ENCODE measurements around the gene HOMER2.

HOMER2 gene

DNA sequence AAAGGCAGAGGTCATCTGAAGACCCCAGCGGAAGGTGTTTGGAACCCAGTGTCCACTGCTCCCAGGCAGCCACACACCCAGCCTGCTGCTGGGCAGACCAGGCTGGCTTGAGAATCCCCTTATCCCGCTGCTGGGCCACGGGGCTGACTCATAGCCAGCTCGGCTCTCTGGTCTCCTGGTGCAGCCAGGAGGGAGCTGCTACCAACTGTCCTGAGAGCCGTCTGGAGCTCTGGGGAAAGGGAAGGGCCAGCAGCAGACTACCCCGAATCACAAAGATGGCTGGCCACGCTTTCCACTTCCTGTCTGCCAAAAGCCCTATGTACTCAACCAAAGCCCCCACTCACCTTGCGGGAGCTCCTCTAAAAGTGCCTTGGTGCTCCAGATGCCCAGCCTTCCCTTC is 104.8 kb downstream of the HOMER2 start:
- no peak overlapping the region for H3K27ac ChIP-seq (ENCODE audit: low read depth, low read length)
- no peak overlapping the region for H3K4me3 ChIP-seq (ENCODE audit: low read length)
- H3K4me1 ChIP-seq (ENCODE audit: insufficient read depth, low read length): peaks cover 5% of the 10 kb centered on the region
- WGBS: 83% methylated on average over 8 of the region's 8 CpGs
- H3K9ac ChIP-seq (ENCODE audit: low read depth, low read length): no peak overlapping the region
- H3K36me3 ChIP-seq (ENCODE audit: insufficient read depth, low read length): no peaks in the 10 kb centered on the region
- no peaks in the 10 kb centered on the region for H3K9me3 ChIP-seq (ENCODE audit: insufficient read depth, low read depth, low read length)
- H3K27me3 ChIP-seq (ENCODE audit: insufficient read depth, low read length): no peaks in the 10 kb centered on the region

DNA sequence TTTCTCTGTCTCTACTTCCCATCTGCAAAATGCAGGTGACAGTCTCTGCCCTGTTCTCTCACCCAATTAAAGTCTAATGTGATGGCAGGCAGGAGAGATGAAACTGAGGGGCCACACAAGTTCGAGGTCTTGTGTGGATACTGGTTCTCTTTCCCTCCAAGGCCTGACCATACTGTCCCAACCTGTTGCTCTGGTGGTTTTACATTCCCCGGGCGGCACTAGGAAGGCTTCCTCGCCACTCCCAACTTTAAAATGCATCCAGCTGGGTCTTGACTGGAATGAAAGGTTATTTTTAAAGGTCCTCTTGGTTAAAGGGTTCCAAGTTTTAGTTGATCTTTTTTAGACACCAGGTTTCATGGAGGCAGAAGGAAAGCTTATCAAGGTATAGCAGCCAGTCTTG is 105.9 kb downstream of the HOMER2 start:
- no peaks in the 10 kb centered on the region for H3K27me3 ChIP-seq (ENCODE audit: insufficient read depth, low read length)
- WGBS: over 99% methylated on average over 4 of the region's 4 CpGs
- no peak overlapping the region for H3K27ac ChIP-seq (ENCODE audit: low read depth, low read length)
- no peaks in the 10 kb centered on the region for H3K36me3 ChIP-seq (ENCODE audit: insufficient read depth, low read length)
- no peaks in the 10 kb centered on the region for H3K9me3 ChIP-seq (ENCODE audit: insufficient read depth, low read depth, low read length)
- H3K4me3 ChIP-seq (ENCODE audit: low read length): no peak overlapping the region
- no peak overlapping the region for H3K9ac ChIP-seq (ENCODE audit: low read depth, low read length)
- H3K4me1 ChIP-seq (ENCODE audit: insufficient read depth, low read length): peaks cover 5% of the 10 kb centered on the region

DNA sequence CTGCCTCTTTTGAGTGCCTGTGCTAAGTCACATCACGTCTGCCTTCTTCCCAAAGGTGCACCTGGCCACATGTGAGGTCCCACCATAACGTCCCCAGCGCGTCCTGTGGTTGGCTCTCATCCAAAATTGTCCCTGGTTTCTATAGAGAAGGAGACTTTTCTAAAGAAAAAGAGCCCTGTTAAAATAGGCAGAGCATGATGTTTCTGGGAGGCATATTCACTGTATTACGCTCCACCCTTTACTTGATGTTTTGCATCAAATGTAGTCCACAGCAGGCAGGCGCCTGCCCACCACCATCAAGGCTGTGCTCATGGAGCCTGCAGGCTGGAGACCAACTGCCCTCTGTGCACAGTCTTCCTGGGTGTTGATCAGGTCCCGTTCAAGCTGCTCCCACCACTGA is 106.8 kb downstream of the HOMER2 start:
- no peak overlapping the region for H3K4me3 ChIP-seq (ENCODE audit: low read length)
- no peak overlapping the region for H3K27ac ChIP-seq (ENCODE audit: low read depth, low read length)
- no peaks in the 10 kb centered on the region for H3K27me3 ChIP-seq (ENCODE audit: insufficient read depth, low read length)
- H3K9me3 ChIP-seq (ENCODE audit: insufficient read depth, low read depth, low read length): no peaks in the 10 kb centered on the region
- no peaks in the 10 kb centered on the region for H3K36me3 ChIP-seq (ENCODE audit: insufficient read depth, low read length)
- H3K9ac ChIP-seq (ENCODE audit: low read depth, low read length): no peak overlapping the region
- WGBS: 78% methylated on average over 7 of the region's 7 CpGs
- H3K4me1 ChIP-seq (ENCODE audit: insufficient read depth, low read length): peaks cover 5% of the 10 kb centered on the region

DNA sequence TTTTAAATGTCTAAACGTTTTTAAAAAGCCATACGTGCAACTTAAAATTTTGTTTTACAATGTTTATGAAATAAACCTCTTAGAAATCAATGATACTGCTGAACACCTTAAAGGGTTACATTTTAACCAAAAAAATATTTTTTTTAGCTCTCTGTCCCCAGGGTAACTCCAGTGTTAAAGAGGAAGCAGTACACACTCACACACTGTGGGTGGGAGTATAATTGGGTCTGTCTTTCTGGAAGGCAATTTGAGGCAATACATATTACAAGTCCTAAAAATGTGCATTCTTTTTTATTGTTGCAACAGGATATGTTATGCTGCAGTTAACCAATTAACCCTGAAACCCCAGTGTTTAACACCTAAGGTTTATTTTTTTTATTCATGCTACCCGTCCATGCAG is 109.0 kb downstream of the HOMER2 start:
- no peaks in the 10 kb centered on the region for H3K27me3 ChIP-seq (ENCODE audit: insufficient read depth, low read length)
- H3K27ac ChIP-seq (ENCODE audit: low read depth, low read length): no peak overlapping the region
- no peaks in the 10 kb centered on the region for H3K9me3 ChIP-seq (ENCODE audit: insufficient read depth, low read depth, low read length)
- no peak overlapping the region for H3K4me3 ChIP-seq (ENCODE audit: low read length)
- H3K4me1 ChIP-seq (ENCODE audit: insufficient read depth, low read length): no peaks in the 10 kb centered on the region
- H3K36me3 ChIP-seq (ENCODE audit: insufficient read depth, low read length): no peaks in the 10 kb centered on the region
- H3K9ac ChIP-seq (ENCODE audit: low read depth, low read length): no peak overlapping the region
- WGBS: 84% methylated on average over 1 of the region's 3 CpGs

DNA sequence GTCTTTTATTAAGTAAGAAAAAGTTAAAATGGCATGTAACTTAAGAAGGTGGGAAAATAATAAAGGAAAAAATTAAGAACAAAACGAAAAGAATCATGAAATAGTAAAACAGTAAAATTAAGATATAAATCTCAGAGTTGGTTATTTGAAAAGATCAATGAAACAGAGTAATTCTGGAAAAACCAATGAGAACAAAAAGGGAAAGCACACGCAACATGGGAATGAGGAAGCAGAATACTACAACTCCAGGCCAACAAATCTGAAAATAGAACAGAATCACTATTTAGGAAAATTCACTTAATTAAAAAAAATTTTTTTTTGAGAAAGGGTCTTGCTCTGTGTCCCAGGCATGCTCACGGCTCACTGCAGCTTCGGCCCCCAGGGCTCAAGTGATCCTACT is 112.4 kb downstream of the HOMER2 start:
- H3K9ac ChIP-seq (ENCODE audit: low read depth, low read length): no peak overlapping the region
- no peak overlapping the region for H3K4me3 ChIP-seq (ENCODE audit: low read length)
- H3K36me3 ChIP-seq (ENCODE audit: insufficient read depth, low read length): peaks cover 4% of the 10 kb centered on the region; the same call in 1 of the 2 replicates
- WGBS: 93% methylated on average over 4 of the region's 4 CpGs
- H3K4me1 ChIP-seq (ENCODE audit: insufficient read depth, low read length): no peaks in the 10 kb centered on the region
- H3K27ac ChIP-seq (ENCODE audit: low read depth, low read length): no peak overlapping the region
- H3K27me3 ChIP-seq (ENCODE audit: insufficient read depth, low read length): no peaks in the 10 kb centered on the region
- H3K9me3 ChIP-seq (ENCODE audit: insufficient read depth, low read depth, low read length): no peaks in the 10 kb centered on the region

DNA sequence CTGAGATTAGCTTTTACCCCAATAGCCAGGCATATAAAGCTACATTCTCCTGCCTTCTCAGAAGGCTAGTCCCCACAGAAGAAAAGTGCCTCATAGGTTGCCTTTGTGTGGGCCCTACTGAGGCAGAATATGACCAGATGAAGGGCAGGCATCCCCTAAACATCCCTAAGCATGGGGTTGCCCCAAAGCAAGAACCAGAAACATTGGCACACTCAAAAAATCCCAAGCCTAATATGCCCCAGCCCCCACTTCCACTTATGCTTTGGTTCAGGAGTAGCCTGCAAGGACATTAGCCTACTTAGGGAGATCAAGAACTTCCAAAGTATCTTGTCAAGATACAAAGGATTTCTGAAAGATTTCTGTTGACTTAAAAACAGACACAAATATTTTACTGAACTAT is 113.4 kb downstream of the HOMER2 start:
- H3K27ac ChIP-seq (ENCODE audit: low read depth, low read length): no peak overlapping the region
- H3K4me3 ChIP-seq (ENCODE audit: low read length): no peak overlapping the region
- H3K4me1 ChIP-seq (ENCODE audit: insufficient read depth, low read length): no peaks in the 10 kb centered on the region
- H3K9ac ChIP-seq (ENCODE audit: low read depth, low read length): no peak overlapping the region
- H3K9me3 ChIP-seq (ENCODE audit: insufficient read depth, low read depth, low read length): no peaks in the 10 kb centered on the region
- H3K27me3 ChIP-seq (ENCODE audit: insufficient read depth, low read length): no peaks in the 10 kb centered on the region
- H3K36me3 ChIP-seq (ENCODE audit: insufficient read depth, low read length): peaks cover 12% of the 10 kb centered on the region

DNA sequence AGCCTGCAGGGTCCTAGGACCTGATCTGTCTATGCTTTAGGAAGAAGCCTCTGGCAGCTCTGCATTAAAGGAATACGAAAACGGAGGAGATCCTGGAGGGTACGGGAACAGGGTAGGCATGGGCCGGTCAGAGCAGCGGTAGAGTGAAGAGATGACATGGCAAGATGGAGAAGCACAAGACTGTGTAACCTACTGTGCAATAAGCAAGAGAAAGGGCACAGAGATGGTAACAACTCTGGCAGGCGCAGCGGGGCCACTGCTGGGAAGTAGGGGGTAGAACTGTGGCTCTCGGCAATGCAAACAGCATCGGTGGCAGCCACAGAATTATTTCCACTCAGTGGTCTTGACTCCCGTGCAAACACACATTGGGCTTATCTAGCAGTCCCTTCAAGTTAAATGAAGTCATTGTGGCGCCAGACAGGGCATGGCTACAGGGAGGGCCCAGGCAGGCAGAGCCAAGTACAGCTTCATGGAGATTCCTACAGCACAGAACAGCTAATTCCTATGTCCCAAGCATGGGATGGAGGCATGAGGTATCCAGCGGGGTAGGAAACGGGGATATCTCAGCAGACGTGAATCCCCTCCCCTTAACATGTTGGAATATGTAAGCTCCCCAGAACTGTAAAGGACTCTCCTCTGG is 114.3 kb downstream of the HOMER2 start:
- no peaks in the 10 kb centered on the region for H3K27me3 ChIP-seq (ENCODE audit: insufficient read depth, low read length)
- no peaks in the 10 kb centered on the region for H3K4me1 ChIP-seq (ENCODE audit: insufficient read depth, low read length)
- no peaks in the 10 kb centered on the region for H3K9me3 ChIP-seq (ENCODE audit: insufficient read depth, low read depth, low read length)
- H3K36me3 ChIP-seq (ENCODE audit: insufficient read depth, low read length): peaks cover 16% of the 10 kb centered on the region
- WGBS: 95% methylated on average over 14 of the region's 14 CpGs
- H3K9ac ChIP-seq (ENCODE audit: low read depth, low read length): no peak overlapping the region
- no peak overlapping the region for H3K4me3 ChIP-seq (ENCODE audit: low read length)
- no peak overlapping the region for H3K27ac ChIP-seq (ENCODE audit: low read depth, low read length)

DNA sequence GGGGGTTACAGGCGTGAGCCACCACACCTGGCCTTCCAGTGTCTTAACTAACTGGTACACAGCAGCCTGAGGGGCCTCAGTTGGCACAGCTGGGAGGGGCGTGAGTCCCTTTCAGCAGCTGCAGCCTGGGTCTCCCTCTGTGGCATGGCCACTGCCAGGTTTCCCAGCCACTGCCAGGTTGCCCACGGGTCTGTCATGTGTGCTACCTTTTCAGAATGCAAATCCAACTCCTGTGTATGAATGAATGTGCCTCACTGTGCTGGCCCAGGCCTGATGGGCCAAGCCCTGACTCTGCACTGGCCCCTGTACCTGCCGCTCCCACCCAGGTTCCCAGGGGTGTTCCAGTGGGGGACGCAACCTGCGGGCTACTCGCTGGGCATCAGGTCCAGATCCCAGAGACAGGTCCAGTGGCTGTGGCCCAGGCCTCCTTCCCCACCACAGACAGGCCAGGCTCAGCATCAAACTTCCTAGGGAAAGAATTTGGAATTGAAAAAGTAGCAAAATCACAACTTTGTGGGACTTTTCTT is 117.1 kb downstream of the HOMER2 start:
- no peaks in the 10 kb centered on the region for H3K27me3 ChIP-seq (ENCODE audit: insufficient read depth, low read length)
- no peak overlapping the region for H3K4me3 ChIP-seq (ENCODE audit: low read length)
- WGBS: 93% methylated on average over 7 of the region's 7 CpGs
- peaks cover 9% of the 10 kb centered on the region; the same call in 1 of the 2 replicates for H3K4me1 ChIP-seq (ENCODE audit: insufficient read depth, low read length)
- no peaks in the 10 kb centered on the region for H3K9me3 ChIP-seq (ENCODE audit: insufficient read depth, low read depth, low read length)
- no peak overlapping the region for H3K27ac ChIP-seq (ENCODE audit: low read depth, low read length)
- H3K36me3 ChIP-seq (ENCODE audit: insufficient read depth, low read length): peaks cover 27% of the 10 kb centered on the region
- no peak overlapping the region for H3K9ac ChIP-seq (ENCODE audit: low read depth, low read length)

DNA sequence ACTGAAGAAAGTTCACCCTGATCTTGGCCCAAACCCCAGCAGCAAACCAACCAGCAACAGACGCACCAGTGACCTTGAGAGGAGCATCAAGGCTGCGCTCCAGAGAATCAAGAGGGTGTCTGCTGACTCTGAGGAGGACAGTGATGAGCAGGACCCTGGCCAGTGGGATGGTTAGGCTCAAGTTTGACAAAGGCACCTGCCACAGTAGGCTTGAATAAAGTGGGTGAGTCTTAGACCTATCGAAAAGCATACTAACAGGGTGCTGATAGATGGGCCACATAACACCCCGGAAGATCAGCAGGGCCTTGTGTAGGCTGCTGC is 119.2 kb downstream of the HOMER2 start:
- peaks cover 9% of the 10 kb centered on the region; the same call in 1 of the 2 replicates for H3K4me1 ChIP-seq (ENCODE audit: insufficient read depth, low read length)
- H3K9ac ChIP-seq (ENCODE audit: low read depth, low read length): no peak overlapping the region
- H3K4me3 ChIP-seq (ENCODE audit: low read length): no peak overlapping the region
- no peaks in the 10 kb centered on the region for H3K9me3 ChIP-seq (ENCODE audit: insufficient read depth, low read depth, low read length)
- H3K27ac ChIP-seq (ENCODE audit: low read depth, low read length): no peak overlapping the region
- H3K36me3 ChIP-seq (ENCODE audit: insufficient read depth, low read length): peaks cover 34% of the 10 kb centered on the region
- H3K27me3 ChIP-seq (ENCODE audit: insufficient read depth, low read length): no peaks in the 10 kb centered on the region
- 98% methylated on average over 4 of the region's 4 CpGs for WGBS

DNA sequence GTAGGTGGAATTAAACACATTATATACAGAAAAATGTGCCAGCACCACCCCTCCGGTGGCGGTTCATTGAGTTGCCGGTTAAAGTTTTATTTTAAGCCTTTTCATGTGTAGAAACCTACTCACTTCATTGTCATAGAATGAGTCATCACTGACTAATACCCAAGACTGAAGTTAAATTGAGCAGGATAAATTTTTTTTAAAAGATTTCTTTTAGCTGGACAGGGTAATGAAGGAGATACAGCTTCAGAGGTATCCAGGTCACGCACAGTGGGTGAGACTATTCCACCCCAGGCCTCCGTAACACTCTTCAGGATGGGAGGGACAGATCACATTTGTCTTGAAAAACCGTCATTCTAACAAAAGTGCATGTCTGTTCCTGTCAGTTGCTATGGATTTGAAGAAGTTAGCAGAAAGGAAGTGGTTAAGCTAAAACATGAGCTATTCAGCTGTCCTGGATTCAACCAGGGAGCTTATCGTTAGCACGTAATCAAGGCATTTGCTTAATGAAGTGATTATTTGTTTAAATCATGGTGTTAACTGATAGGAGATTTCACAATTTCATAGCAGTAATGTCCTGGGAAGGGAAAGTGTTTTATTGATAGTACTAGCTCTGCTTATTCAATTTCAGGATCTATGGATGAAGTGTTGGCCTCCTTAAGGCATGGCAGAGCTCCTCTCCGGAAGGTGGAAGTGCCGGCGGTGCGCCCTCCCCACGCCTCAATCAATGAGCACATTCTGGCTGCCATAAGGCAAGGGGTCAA is 119.7 kb downstream of the HOMER2 start:
- H3K36me3 ChIP-seq (ENCODE audit: insufficient read depth, low read length): peaks cover 39% of the 10 kb centered on the region
- H3K4me1 ChIP-seq (ENCODE audit: insufficient read depth, low read length): peaks cover 9% of the 10 kb centered on the region; the same call in 1 of the 2 replicates
- no peaks in the 10 kb centered on the region for H3K9me3 ChIP-seq (ENCODE audit: insufficient read depth, low read depth, low read length)
- no peak overlapping the region for H3K27ac ChIP-seq (ENCODE audit: low read depth, low read length)
- WGBS: 91% methylated on average over 13 of the region's 13 CpGs
- H3K9ac ChIP-seq (ENCODE audit: low read depth, low read length): no peak overlapping the region
- H3K27me3 ChIP-seq (ENCODE audit: insufficient read depth, low read length): no peaks in the 10 kb centered on the region
- no peak overlapping the region for H3K4me3 ChIP-seq (ENCODE audit: low read length)

DNA sequence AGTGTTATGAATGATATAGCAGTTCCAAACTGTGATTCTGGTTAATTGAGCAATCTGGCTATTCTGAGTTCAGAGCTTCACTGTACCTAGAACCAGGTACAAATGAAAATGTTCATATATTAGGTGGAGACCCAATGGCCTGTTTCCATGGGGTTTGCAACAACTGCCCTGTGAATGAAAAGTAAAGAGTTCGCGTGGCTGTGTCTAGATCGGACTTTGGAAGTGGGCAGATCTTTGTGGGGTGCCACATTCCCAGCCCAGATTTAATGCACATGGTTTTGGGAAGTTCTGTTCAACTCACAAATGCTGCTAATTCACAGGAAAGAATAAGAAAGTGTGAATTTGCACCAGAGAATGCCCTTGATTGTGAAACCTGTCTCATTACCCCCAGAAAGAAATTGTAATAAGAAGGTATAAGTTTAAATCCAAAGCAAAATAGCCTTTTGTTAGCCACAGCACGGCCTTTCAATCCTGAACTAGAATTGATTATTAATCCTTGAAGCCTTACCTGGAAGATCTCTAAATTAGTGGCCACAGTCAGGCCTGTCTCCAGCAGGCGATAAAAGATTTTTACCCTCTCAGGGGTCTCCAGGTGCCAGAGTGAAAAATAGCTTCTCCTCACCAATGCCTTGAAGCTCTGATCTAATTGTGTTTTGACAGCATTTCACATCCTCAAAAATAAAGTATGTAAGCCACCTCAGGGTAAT is 120.5 kb downstream of the HOMER2 start:
- Histone ChIP-seq H3K9ac (ENCODE audit: low read depth, low read length) (no peak overlapping the region), H3K27me3 (ENCODE audit: insufficient read depth, low read length) (no peaks in the 10 kb centered on the region), H3K4me1 (ENCODE audit: insufficient read depth, low read length) (peaks cover 9% of the 10 kb centered on the region; the same call in 1 of the 2 replicates), H3K4me3 (ENCODE audit: low read length) (no peak overlapping the region), H3K27ac (ENCODE audit: low read depth, low read length) (no peak overlapping the region), H3K36me3 (ENCODE audit: insufficient read depth, low read length) (peaks cover 46% of the 10 kb centered on the region), H3K9me3 (ENCODE audit: insufficient read depth, low read depth, low read length) (no peaks in the 10 kb centered on the region)
- WGBS: 95% methylated on average over 5 of the region's 5 CpGs

Measured in HUES64 (cell line).